ENCODE data around the gene SKP1.

The SKP1 gene

DNA sequence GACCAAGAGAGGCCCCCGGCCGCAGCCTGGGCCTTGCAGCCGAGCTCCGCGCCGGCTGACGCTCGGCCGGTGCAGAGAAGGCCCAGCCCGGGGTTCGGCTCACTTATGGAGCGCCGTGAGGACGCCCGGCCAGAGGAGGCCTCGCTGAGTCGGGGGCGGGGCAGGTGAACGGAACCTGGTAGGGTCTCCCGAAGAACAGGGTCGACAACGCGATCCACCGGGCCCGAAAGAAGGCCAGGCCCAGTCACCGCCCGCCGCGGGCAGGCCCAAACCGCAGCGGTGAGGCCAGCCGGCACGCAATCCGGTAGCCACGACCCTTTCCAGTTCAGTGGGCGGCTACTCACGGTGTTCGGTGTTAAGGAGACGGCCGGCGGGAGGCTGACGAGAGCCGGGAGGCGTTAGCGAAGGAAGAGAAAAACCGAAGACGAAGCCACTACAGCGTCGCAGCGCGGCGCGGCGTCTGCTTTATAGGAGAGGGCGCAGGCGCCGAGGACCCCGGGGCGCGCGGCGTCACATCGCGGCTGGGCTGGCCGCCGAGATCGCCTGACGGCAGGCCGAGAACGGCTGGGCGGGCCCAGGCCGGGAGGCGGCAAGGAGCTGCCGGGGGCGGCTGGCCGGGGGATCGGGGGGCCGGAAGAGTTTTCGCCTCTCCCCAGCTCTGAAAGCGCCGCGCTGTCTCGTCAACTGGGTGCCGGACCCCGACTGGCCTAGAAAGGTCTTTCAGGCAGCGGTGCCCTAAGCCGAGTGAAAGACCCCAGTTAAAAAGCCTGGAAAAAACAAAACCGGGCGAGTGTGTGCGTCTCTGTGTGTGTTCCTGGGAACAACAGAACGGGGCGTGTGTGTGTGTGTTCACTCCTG lies at the start of gene SKP1 (continued):
- TF ChIP-seq, protein P1, sequence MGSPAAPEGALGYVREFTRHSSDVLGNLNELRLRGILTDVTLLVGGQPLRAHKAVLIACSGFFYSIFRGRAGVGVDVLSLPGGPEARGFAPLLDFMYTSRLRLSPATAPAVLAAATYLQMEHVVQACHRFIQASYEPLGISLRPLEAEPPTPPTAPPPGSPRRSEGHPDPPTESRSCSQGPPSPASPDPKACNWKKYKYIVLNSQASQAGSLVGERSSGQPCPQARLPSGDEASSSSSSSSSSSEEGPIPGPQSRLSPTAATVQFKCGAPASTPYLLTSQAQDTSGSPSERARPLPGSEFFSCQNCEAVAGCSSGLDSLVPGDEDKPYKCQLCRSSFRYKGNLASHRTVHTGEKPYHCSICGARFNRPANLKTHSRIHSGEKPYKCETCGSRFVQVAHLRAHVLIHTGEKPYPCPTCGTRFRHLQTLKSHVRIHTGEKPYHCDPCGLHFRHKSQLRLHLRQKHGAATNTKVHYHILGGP (tag by site-specific recombination; IDR thresholded peaks at IDR 0.05), result no peak
- TF ChIP-seq ZNF391 (tag by site-specific recombination; IDR thresholded peaks at IDR 0.05; ENCODE audit: borderline replicate concordance, low read depth) (peak; percentile 90; the same call in 1 of the 2 replicates), ZNF433 (tag by site-specific recombination; IDR thresholded peaks at IDR 0.05; ENCODE audit: low read depth) (no peak), ZBTB21 (tag by site-specific recombination; IDR thresholded peaks at IDR 0.05) (0 out of 2 replicates have a peak, but pooled peaks have one; percentile 6), ZNF629 (tag by site-specific recombination; IDR thresholded peaks at IDR 0.05) (peak; percentile 78), ZNF658 (tag by site-specific recombination; IDR thresholded peaks at IDR 0.05) (0 out of 2 replicates have a peak, but pooled peaks have one; percentile 10), ZNF341 (tag by site-specific recombination; IDR thresholded peaks at IDR 0.05; ENCODE audit: low read depth) (0 out of 2 replicates have a peak, but pooled peaks have one; percentile 32), SP7 (tag by site-specific recombination; IDR thresholded peaks at IDR 0.05) (peak; percentile 75), ZNF529 (tag by site-specific recombination; IDR thresholded peaks at IDR 0.05; ENCODE audit: insufficient replicate concordance) (no peak), REPIN1 (tag by site-specific recombination; IDR thresholded peaks at IDR 0.05; ENCODE audit: low read depth) (peak; percentile 40; the same call in 1 of the 2 replicates), ZNF292 (tag by site-specific recombination; IDR thresholded peaks at IDR 0.05; ENCODE audit: borderline replicate concordance, low read depth) (no peak), ZFP69B (tag by site-specific recombination; IDR thresholded peaks at IDR 0.05) (peak; percentile 47; the same call in 1 of the 2 replicates), ZNF426 (tag by site-specific recombination; IDR thresholded peaks at IDR 0.05) (no peak), ZNF785 (tag by site-specific recombination; IDR thresholded peaks at IDR 0.05) (no peak)
- TF ChIP-seq, protein P2, sequence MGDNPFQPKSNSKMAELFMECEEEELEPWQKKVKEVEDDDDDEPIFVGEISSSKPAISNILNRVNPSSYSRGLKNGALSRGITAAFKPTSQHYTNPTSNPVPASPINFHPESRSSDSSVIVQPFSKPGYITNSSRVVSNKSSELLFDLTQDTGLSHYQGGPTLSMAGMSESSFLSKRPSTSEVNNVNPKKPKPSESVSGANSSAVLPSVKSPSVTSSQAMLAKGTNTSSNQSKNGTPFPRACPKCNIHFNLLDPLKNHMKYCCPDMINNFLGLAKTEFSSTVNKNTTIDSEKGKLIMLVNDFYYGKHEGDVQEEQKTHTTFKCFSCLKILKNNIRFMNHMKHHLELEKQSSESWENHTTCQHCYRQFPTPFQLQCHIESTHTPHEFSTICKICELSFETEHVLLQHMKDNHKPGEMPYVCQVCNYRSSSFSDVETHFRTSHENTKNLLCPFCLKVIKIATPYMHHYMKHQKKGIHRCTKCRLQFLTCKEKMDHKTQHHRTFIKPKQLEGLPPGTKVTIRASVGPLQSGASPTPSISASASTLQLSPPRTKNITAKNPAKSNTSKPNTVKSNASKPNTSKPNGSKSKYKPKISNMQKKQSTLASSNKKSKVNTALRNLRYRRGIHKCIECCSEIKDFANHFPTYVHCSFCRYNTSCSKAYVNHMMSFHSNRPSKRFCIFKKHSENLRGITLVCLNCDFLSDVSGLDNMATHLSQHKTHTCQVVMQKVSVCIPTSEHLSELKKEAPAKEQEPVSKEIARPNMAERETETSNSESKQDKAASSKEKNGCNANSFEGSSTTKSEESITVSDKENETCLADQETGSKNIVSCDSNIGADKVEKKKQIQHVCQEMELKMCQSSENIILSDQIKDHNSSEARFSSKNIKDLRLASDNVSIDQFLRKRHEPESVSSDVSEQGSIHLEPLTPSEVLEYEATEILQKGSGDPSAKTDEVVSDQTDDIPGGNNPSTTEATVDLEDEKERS (tag by site-specific recombination; IDR thresholded peaks at IDR 0.05), result no peak
- TF ChIP-seq, protein P3, sequence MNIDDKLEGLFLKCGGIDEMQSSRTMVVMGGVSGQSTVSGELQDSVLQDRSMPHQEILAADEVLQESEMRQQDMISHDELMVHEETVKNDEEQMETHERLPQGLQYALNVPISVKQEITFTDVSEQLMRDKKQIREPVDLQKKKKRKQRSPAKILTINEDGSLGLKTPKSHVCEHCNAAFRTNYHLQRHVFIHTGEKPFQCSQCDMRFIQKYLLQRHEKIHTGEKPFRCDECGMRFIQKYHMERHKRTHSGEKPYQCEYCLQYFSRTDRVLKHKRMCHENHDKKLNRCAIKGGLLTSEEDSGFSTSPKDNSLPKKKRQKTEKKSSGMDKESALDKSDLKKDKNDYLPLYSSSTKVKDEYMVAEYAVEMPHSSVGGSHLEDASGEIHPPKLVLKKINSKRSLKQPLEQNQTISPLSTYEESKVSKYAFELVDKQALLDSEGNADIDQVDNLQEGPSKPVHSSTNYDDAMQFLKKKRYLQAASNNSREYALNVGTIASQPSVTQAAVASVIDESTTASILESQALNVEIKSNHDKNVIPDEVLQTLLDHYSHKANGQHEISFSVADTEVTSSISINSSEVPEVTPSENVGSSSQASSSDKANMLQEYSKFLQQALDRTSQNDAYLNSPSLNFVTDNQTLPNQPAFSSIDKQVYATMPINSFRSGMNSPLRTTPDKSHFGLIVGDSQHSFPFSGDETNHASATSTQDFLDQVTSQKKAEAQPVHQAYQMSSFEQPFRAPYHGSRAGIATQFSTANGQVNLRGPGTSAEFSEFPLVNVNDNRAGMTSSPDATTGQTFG (tag by site-specific recombination; IDR thresholded peaks at IDR 0.05; ENCODE audit: borderline replicate concordance), result no peak
- TF ChIP-seq, protein P4, sequence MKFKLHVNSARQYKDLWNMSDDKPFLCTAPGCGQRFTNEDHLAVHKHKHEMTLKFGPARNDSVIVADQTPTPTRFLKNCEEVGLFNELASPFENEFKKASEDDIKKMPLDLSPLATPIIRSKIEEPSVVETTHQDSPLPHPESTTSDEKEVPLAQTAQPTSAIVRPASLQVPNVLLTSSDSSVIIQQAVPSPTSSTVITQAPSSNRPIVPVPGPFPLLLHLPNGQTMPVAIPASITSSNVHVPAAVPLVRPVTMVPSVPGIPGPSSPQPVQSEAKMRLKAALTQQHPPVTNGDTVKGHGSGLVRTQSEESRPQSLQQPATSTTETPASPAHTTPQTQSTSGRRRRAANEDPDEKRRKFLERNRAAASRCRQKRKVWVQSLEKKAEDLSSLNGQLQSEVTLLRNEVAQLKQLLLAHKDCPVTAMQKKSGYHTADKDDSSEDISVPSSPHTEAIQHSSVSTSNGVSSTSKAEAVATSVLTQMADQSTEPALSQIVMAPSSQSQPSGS (tag by site-specific recombination; IDR thresholded peaks at IDR 0.05; ENCODE audit: low read depth), result no peak
- TF ChIP-seq, protein P5, sequence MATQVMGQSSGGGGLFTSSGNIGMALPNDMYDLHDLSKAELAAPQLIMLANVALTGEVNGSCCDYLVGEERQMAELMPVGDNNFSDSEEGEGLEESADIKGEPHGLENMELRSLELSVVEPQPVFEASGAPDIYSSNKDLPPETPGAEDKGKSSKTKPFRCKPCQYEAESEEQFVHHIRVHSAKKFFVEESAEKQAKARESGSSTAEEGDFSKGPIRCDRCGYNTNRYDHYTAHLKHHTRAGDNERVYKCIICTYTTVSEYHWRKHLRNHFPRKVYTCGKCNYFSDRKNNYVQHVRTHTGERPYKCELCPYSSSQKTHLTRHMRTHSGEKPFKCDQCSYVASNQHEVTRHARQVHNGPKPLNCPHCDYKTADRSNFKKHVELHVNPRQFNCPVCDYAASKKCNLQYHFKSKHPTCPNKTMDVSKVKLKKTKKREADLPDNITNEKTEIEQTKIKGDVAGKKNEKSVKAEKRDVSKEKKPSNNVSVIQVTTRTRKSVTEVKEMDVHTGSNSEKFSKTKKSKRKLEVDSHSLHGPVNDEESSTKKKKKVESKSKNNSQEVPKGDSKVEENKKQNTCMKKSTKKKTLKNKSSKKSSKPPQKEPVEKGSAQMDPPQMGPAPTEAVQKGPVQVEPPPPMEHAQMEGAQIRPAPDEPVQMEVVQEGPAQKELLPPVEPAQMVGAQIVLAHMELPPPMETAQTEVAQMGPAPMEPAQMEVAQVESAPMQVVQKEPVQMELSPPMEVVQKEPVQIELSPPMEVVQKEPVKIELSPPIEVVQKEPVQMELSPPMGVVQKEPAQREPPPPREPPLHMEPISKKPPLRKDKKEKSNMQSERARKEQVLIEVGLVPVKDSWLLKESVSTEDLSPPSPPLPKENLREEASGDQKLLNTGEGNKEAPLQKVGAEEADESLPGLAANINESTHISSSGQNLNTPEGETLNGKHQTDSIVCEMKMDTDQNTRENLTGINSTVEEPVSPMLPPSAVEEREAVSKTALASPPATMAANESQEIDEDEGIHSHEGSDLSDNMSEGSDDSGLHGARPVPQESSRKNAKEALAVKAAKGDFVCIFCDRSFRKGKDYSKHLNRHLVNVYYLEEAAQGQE (tag by site-specific recombination; IDR thresholded peaks at IDR 0.05), result no peak; the same call in 1 of the 2 replicates
- TF ChIP-seq, protein P6, sequence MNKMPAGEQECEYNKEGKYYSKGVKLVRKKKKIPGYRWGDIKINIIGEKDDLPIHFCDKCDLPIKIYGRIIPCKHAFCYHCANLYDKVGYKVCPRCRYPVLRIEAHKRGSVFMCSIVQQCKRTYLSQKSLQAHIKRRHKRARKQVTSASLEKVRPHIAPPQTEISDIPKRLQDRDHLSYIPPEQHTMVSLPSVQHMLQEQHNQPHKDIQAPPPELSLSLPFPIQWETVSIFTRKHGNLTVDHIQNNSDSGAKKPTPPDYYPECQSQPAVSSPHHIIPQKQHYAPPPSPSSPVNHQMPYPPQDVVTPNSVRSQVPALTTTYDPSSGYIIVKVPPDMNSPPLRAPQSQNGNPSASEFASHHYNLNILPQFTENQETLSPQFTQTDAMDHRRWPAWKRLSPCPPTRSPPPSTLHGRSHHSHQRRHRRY (tag by site-specific recombination; IDR thresholded peaks at IDR 0.05), result peak; percentile 32; the same call in 1 of the 2 replicates
- TF ChIP-seq, protein P7, sequence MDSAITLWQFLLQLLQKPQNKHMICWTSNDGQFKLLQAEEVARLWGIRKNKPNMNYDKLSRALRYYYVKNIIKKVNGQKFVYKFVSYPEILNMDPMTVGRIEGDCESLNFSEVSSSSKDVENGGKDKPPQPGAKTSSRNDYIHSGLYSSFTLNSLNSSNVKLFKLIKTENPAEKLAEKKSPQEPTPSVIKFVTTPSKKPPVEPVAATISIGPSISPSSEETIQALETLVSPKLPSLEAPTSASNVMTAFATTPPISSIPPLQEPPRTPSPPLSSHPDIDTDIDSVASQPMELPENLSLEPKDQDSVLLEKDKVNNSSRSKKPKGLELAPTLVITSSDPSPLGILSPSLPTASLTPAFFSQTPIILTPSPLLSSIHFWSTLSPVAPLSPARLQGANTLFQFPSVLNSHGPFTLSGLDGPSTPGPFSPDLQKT (IDR thresholded peaks at IDR 0.05; ENCODE audit: borderline replicate concordance, low read depth, low read length), result no peak

Data from HEK293 (cell line).